GM10847 (cell line): Measurements from ENCODE around the gene PAX6.

ENCODE experiments used
- POLR2A ChIP-seq: IDR thresholded peaks from 2 replicates; pipeline ENCODE4 v1.6.1; 2011; ENCODE audit not compliant: insufficient read length; ENCODE audit errors: extremely low read depth

Gene PAX6

GRCh38 chr11:31779374-31779791, 31.7 kb downstream of the PAX6 start:
- no peak for TF ChIP-seq POLR2A

DNA sequence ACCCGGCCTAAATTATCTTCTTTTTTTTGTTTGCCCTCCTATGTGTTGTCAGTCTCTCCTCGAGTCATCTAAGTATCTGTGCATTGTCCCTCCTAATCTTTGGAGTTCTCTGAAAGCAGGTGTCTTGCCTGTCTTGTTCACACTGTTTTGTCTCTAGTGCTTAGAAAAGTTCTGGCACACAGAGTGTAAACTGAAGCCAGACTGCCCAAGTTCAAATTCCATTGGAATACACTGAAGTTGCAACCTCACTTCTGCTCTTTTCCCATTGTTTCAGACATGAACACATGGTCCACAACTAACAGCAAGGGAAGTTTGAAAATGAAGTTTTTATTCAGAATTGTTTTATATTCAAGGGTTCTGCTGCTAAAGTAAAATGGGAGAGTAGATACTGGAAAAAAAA, 38.7 kb downstream of the PAX6 start:
- TF ChIP-seq POLR2A: no peak

- no peak for TF ChIP-seq POLR2A
These were observed 41.0 kb downstream of the PAX6 start for GRCh38 chr11:31770011-31770700.

GRCh38 chr11:31768749-31769640, 42.1 kb downstream of the PAX6 start:
- TF ChIP-seq POLR2A: no peak

DNA sequence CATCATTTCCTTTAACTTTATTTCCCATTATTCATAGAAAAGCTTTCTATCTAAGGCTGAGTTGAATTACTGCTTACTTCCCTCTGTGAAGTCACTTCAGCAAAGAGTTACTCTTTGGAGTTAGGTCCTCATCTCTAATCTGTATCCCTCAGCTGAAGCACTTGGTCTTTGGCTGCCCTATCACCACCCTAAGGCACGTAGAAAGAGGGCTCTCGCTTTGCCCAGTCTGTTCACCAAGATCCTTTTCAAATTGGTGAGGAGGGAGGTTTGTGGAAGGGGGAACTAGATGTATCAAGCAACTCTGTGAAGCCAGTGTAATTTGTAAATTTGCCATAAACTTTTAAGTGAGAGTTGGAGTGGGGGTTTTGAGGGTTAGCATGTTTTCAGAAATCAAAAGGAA, 43.4 kb downstream of the PAX6 start:
- no peak for TF ChIP-seq POLR2A

DNA sequence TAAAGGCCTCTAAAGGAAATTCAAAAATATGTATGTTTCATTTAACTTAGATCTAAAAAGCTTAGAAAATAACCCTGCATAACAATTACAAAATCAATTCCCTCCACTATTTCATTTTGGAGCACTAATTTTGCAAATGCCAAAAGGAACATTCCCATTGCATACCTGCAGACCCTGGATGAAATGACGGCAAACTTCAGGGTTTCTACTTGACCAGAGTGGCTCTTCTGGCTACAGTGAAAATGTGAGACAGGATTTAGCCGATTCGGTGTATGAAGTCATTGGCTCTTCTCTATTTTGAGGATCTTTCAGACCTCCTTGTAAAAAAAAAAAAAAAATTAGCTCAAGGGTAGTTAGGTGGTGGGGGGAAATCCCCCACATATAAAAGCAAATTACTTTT, 44.1 kb downstream of the PAX6 start:
- TF ChIP-seq POLR2A: no peak

DNA sequence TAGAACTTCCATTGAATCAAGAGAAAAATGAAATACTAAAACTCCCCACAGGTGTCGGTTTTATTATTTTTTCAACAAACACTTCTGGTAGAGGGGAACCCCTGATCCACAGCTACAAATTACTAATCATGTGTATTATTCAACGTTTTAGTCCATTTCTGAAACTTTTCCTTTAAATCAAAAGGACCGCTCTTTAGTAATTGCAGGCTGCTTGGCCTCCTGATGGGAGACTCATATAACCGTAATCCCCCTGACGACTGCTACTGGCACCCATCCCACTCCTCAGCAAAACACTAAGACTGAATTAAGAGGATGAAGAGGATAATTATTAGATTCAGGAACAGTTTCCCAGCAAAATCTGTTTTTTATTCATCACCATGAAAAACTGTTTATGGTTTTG, 46.4 kb downstream of the PAX6 start:
- TF ChIP-seq POLR2A: no peak

- TF ChIP-seq POLR2A: no peak
These were observed 46.9 kb downstream of the PAX6 start for GRCh38 chr11:31764261-31764660.

DNA sequence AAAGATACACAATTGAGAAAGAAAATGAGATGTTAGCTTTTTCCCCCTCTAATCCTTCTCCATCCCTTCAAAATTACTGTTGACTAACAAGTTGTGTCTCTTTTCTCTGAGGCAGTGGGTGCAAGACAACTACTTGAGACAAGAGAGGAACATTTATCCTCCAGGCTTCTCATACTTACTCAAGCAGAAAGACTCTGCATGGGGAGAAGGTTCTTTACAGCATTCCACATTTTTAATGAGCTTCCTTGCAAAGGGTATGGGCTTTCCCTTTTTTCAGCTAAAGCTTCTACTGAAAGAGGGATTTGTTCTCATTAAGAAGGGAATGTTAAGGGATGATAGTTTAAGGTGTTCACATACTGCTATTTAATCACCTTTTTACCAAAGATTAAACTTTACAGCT, 47.8 kb downstream of the PAX6 start:
- no peak for TF ChIP-seq POLR2A

GRCh38 chr11:31761636-31762035, 49.5 kb downstream of the PAX6 start:
- TF ChIP-seq POLR2A: no peak

DNA sequence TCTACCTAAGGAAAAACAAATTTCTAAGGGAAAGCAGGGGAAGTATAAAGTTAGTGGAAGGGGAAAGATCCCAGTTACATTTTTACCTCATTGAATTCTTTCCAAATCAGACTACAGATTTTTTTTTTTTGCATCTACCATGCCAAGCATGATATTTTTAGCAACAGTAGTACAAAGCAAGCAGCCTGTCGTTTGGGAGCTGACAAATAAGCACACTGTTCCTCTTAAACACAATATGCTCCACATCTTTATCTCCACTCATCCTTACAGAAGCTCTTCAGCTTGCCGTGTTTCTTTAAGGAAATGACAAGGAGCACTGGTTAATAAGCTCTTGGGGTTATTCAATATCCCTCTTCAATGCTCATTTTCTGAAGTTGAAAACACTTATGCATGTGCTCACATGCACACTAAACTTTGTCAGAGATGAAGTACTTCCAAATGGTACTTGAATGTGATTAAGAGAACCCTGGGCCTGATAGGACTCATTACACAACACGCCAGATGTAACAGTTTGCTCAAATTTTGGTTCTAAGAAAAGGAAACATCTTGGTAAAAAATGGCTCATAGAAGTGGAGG, 53.8 kb downstream of the PAX6 start:
- no peak for TF ChIP-seq POLR2A

DNA sequence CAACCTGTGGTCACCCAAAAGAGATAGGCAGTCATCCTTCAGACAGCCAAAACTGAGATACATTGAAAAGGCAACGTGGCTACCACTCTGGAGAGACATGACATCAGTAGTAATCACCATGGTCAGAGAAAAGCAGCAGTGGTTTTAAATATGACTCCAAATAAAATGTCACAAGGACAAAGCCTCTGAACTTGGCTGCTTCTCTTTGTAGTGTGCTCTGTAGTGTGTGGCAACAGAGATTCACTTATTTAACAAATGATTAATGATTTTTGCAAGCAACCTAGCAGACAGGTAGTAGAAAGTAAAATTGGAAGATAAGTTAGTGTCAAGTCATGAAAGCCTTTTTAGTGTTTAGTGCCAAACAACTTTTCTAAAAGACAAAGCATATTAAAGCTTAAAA, 63.5 kb downstream of the PAX6 start:
- no peak for TF ChIP-seq POLR2A

GRCh38 chr11:31740131-31740530, 71.0 kb downstream of the PAX6 start:
- TF ChIP-seq POLR2A: no peak
